ENCODE measurements around the gene GCGR. TPM values are rescaled to one million over a fixed set of nuclear protein-coding genes. Genes with fewer than 3 reads are reported as not detected.
A peak's percentile ranks its signal among the peaks of the same experiment; 100 is the strongest.

GCGR gene
- total RNA-seq, 1 experiment from 2014 or later, result 1.6 TPM

- Histone ChIP-seq H3K9me3 (ENCODE audit: control insufficient read depth, insufficient read depth, low read depth, low read length) (no peaks in the 10 kb centered on the region), H3K27me3 (ENCODE audit: control insufficient read depth, insufficient read depth, low read length) (no peaks in the 10 kb centered on the region), H3K36me3 (ENCODE audit: control insufficient read depth, insufficient read depth, low read length) (peaks cover 5% of the 10 kb centered on the region), H3K4me3 (ENCODE audit: low read depth in 2 of 2, low read length in 2 of 2) (no peak overlapping the region), H3K27ac (ENCODE audit: low read length) (no peak overlapping the region), H3K4me1 (ENCODE audit: control insufficient read depth, insufficient read depth, low read length) (0 out of 2 replicates have a peak, but pooled peaks cover 4% of the 10 kb centered on the region)
- BruUV-seq (replicated peaks), result no TSS peak
- intact Hi-C loops (cut with micrococcal nuclease; ENCODE audit: unreplicated experiment), result no loop called here
- ChIA-PET POLR2A (no interaction called here), CTCF (no interaction called here)
- in situ Hi-C loops (cut with HindIII; ENCODE audit: low pct_unique_long_range_greater_than_20kb, low sequenced_read_pairs), result no loop called here
- ATAC-seq, result no peak
- no peak for TF ChIP-seq REST (IDR thresholded peaks at IDR 0.05; ENCODE audit: insufficient read depth in 1 of 2, low read depth in 2 of 2, low read length in 1 of 2)
- TF ChIP-seq POLR2AphosphoS5 (IDR thresholded peaks at IDR 0.05; ENCODE audit: low read depth, low read length), result no peak
- TF ChIP-seq CTCF (IDR thresholded peaks at IDR 0.05), result no peak
- no peak for TF ChIP-seq SIN3A (IDR thresholded peaks at IDR 0.05; ENCODE audit: borderline replicate concordance, insufficient read depth, low read depth, low read length)
- no peak for TF ChIP-seq TCF7L2 (IDR thresholded peaks at IDR 0.05; ENCODE audit: low read depth, low read length)
- DNase-seq (ENCODE audit: low read depth, low spot score), result no peak
Observed at GRCh38 chr17:81843713-81844326, 39.9 kb downstream of the GCGR start.

- no peak for TF ChIP-seq TCF7L2 (IDR thresholded peaks at IDR 0.05; ENCODE audit: low read depth, low read length)
- TF ChIP-seq CTCF (IDR thresholded peaks at IDR 0.05), result no peak
- no peak for TF ChIP-seq SIN3A (IDR thresholded peaks at IDR 0.05; ENCODE audit: borderline replicate concordance, insufficient read depth, low read depth, low read length)
- TF ChIP-seq REST (IDR thresholded peaks at IDR 0.05; ENCODE audit: insufficient read depth in 1 of 2, low read depth in 2 of 2, low read length in 1 of 2), result no peak
- TF ChIP-seq POLR2AphosphoS5 (IDR thresholded peaks at IDR 0.05; ENCODE audit: low read depth, low read length), result no peak
- DNase-seq (ENCODE audit: low read depth, low spot score) (no peak), ATAC-seq (peak; percentile 56; the same call in 1 of the 2 replicates)
- no TSS peak for BruUV-seq (replicated peaks)
- Histone ChIP-seq H3K36me3 (ENCODE audit: control insufficient read depth, insufficient read depth, low read length) (peaks cover 5% of the 10 kb centered on the region), H3K27me3 (ENCODE audit: control insufficient read depth, insufficient read depth, low read length) (no peaks in the 10 kb centered on the region), H3K4me1 (ENCODE audit: control insufficient read depth, insufficient read depth, low read length) (no peaks in the 10 kb centered on the region), H3K4me3 (ENCODE audit: low read depth in 2 of 2, low read length in 2 of 2) (no peak overlapping the region), H3K27ac (ENCODE audit: low read length) (no peak overlapping the region), H3K9me3 (ENCODE audit: control insufficient read depth, insufficient read depth, low read depth, low read length) (no peaks in the 10 kb centered on the region)
- intact Hi-C loops (cut with micrococcal nuclease; ENCODE audit: unreplicated experiment) (no loop called here), in situ Hi-C loops (cut with HindIII; ENCODE audit: low pct_unique_long_range_greater_than_20kb, low sequenced_read_pairs) (no loop called here)
- POLR2A ChIA-PET, result no interaction called here
- CTCF ChIA-PET, result no interaction called here
Observed at GRCh38 chr17:81844327-81844851, 40.4 kb downstream of the GCGR start.

Data from Panc1 (cell line).